Immature natural killer cell (primary cell): ENCODE results near the gene TICRR. TPM values are rescaled to one million over a fixed set of nuclear protein-coding genes. Genes with fewer than 3 reads are reported as not detected.

ENCODE experiments used
- DNase-seq, 3 donors: peaks; one replicate each; pipeline ENCODE4 v3.0.0; 2022; ENCODE audit warnings: mixed read lengths in 1 of 3
- H3K27ac Mint-ChIP-seq, 6 donors: one replicate each; pipeline ENCODE4 v1.8.0; 2020; ENCODE audit warnings: mixed read lengths in 6 of 6, mild to moderate bottlenecking in 5 of 6, inconsistent platforms in 4 of 6, moderate library complexity in 3 of 6
- H3K27me3 Mint-ChIP-seq, 3 donors: one replicate each; pipeline ENCODE4 v1.8.0; 2020 to 2021; ENCODE audit warnings: low read depth in 3 of 3, mild to moderate bottlenecking in 3 of 3, mixed read lengths in 3 of 3, moderate library complexity in 3 of 3, inconsistent platforms in 1 of 3
- H3K36me3 Mint-ChIP-seq, 3 donors: one replicate each; pipeline ENCODE4 v1.8.0; 2020; ENCODE audit warnings: mixed read lengths in 3 of 3, inconsistent platforms in 2 of 3, mild to moderate bottlenecking in 2 of 3
- H3K4me1 Mint-ChIP-seq, 2 donors: one replicate each; pipeline ENCODE4 v1.8.0; 2020; ENCODE audit warnings: inconsistent platforms in 2 of 2, mild to moderate bottlenecking in 2 of 2, mixed read lengths in 2 of 2, moderate library complexity in 1 of 2
- H3K4me3 Mint-ChIP-seq, 5 donors: one replicate each; pipeline ENCODE4 v1.8.0; 2020; ENCODE audit warnings: mild to moderate bottlenecking in 5 of 5, mixed read lengths in 5 of 5, inconsistent platforms in 3 of 5, moderate library complexity in 3 of 5
- H3K9me3 Mint-ChIP-seq, 6 donors: one replicate each; pipeline ENCODE4 v1.8.0; 2020; ENCODE audit warnings: mild to moderate bottlenecking in 6 of 6, mixed read lengths in 6 of 6, inconsistent platforms in 4 of 6, moderate library complexity in 3 of 6
- polyA plus RNA-seq, 3 donors: library from polyadenylated mRNA; unstranded; fragments of 300-500 nt; fragmentation: Illumina TruSeq; gene quantifications; one replicate each; pipeline ENCODE4 v1.2.3, GENCODE V29; 2021

Gene TICRR
- polyA plus RNA-seq, 3 donors from 2014 or later = 0.10 TPM; not detected in 2

GRCh38 chr15:89586651-89587050 is 11.4 kb downstream of the TICRR start:
- H3K36me3 Mint-ChIP-seq = no peaks in the 10 kb centered on the region
- no peaks in the 10 kb centered on the region for H3K4me1 Mint-ChIP-seq
- no peak overlapping the region for H3K4me3 Mint-ChIP-seq
- H3K27me3 Mint-ChIP-seq = no peaks in the 10 kb centered on the region
- no peak for DNase-seq
- no peaks in the 10 kb centered on the region for H3K9me3 Mint-ChIP-seq
- no peak overlapping the region for H3K27ac Mint-ChIP-seq

DNA sequence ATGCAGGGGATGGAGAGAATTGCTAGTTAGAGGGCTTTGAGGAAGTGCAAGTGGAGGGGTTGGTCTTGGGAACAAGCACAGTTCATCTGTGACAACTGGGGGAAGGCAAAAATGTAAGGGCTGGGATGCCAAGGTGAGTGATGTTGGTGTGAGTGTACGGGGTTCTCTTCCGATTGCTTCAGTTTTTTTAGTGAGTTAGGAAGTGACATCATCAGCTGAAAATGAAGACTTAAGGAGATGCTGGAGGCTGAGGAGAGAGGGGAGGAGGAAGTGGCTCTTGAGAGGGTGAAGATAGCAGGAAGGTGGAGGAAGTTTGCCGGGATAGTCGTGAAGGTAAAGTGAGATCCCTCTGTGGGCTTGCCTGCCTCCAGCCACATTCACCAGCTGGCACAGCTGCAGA is 12.7 kb downstream of the TICRR start:
- H3K4me1 Mint-ChIP-seq = no peaks in the 10 kb centered on the region

DNA sequence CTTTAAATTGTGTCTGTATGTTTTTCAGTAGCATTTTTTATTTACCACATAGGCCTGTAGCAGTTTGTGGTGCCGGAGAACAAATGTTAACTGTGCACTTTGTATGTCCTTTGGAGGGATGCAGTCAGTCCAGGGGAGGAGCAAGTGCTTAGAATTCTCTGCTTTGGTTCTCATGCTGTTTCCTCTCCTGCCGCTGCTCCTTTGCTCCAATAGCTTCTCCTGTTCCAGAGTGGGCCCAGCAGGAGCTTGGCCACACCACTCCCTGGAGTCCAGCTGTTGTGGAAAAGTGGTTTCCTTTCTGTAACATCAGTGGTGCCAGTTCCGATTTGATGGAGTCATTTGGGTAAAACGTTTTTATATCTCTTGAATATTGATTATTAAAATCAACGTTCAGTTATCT is 16.6 kb downstream of the TICRR start:
- H3K4me1 Mint-ChIP-seq = no peaks in the 10 kb centered on the region
- peaks cover 0 to 3% (median 0%) of the 10 kb centered on the region in 3 donors for H3K36me3 Mint-ChIP-seq
- DNase-seq = no peak
- no peaks in the 10 kb centered on the region for H3K9me3 Mint-ChIP-seq
- no peaks in the 10 kb centered on the region for H3K27me3 Mint-ChIP-seq
- no peak overlapping the region for H3K27ac Mint-ChIP-seq
- no peak overlapping the region for H3K4me3 Mint-ChIP-seq

More for the DNA sequence above, 12.7 kb downstream of the TICRR start:
- Mint-ChIP-seq H3K9me3 (no peaks in the 10 kb centered on the region), H3K27ac (no peak overlapping the region), H3K36me3 (no peaks in the 10 kb centered on the region), H3K4me3 (no peak overlapping the region), H3K27me3 (no peaks in the 10 kb centered on the region)
- no peak for DNase-seq

DNA sequence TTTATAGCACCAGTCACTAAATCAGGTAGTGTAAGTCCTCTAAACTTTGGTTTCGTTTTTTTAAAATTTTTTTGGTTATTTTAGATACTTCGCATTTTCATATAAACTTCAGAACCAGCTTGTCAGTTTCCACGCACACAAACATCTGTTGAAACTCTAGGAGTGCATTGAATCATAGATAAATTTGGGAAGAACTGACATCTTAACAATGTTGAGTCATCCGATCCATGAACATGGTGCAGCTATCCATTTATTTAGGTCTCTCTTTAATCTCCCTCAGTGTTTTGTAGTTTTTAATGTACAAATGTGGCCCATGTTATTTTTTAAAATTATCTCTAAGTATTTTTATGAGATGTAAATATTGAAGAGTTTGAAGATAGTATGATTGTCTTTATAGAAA is 17.7 kb downstream of the TICRR start:
- no peak overlapping the region for H3K27ac Mint-ChIP-seq
- no peak for DNase-seq
- no peaks in the 10 kb centered on the region for H3K27me3 Mint-ChIP-seq
- no peak overlapping the region for H3K4me3 Mint-ChIP-seq
- H3K4me1 Mint-ChIP-seq = no peaks in the 10 kb centered on the region
- peaks cover 0 to 8% (median 0%) of the 10 kb centered on the region in 3 donors for H3K36me3 Mint-ChIP-seq
- H3K9me3 Mint-ChIP-seq = no peaks in the 10 kb centered on the region

GRCh38 chr15:89599021-89599420 is 23.8 kb downstream of the TICRR start:
- Mint-ChIP-seq H3K36me3 (peaks cover 0 to 11% (median 0%) of the 10 kb centered on the region in 3 donors), H3K27me3 (peaks cover 0 to 2% (median 1%) of the 10 kb centered on the region in 3 donors), H3K27ac (no peak overlapping the region), H3K9me3 (no peaks in the 10 kb centered on the region), H3K4me1 (no peaks in the 10 kb centered on the region), H3K4me3 (no peak overlapping the region)
- no peak for DNase-seq

DNA sequence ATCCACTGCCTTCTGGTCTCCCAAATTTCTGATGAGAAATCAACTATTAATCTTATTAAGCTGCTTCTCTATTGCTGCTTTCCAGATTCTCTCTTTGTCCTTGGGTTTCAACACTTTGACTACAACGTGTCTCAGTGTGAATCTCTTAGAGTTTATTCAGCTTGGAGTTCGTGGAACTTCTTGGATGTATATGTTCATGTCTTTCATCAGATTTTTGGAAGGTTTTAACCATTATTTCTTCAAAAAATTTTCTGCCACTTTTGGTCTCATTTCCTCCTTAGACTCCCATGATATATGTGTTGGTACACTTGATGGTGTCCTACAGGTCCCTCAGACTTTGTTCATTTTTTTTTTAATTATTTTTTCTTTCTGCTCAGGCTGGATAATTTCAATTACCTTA is 36.0 kb downstream of the TICRR start:
- H3K36me3 Mint-ChIP-seq = peaks cover 17 to 44% (median 20%) of the 10 kb centered on the region in 3 donors

DNA sequence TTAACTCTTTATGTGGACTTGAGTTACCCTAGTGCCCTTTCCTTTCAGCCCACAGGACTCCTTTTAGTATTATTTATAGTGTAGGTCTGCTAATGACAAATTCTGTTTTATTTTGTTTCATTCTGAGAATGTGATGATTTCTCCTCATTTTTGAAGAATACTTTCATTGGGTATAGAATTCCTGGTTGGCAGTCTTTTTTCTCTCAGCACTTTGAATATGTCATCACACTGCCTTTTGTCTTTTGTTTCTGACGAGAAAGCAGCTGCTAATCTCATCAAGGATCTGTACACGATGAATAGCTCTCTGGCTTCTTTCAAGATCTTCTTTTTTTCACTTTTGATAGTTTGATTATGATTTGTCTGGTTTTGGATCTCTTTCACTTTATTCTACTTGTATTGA is 37.8 kb downstream of the TICRR start:
- H3K4me1 Mint-ChIP-seq = no peaks in the 10 kb centered on the region
- no peaks in the 10 kb centered on the region for H3K27me3 Mint-ChIP-seq
- DNase-seq = no peak
- no peak overlapping the region for H3K27ac Mint-ChIP-seq
- H3K9me3 Mint-ChIP-seq = peaks cover 0 to 17% (median 7%) of the 10 kb centered on the region in 6 donors
- peaks cover 17 to 41% (median 20%) of the 10 kb centered on the region in 3 donors for H3K36me3 Mint-ChIP-seq
- H3K4me3 Mint-ChIP-seq = no peak overlapping the region

More for the DNA sequence above, 36.0 kb downstream of the TICRR start:
- H3K4me3 Mint-ChIP-seq = no peak overlapping the region
- H3K9me3 Mint-ChIP-seq = peaks cover 0 to 17% (median 7%) of the 10 kb centered on the region in 6 donors
- no peak overlapping the region for H3K27ac Mint-ChIP-seq
- no peaks in the 10 kb centered on the region for H3K27me3 Mint-ChIP-seq
- no peaks in the 10 kb centered on the region for H3K4me1 Mint-ChIP-seq
- no peak for DNase-seq

GRCh38 chr15:89614164-89614563 is 38.9 kb downstream of the TICRR start:
- Mint-ChIP-seq H3K9me3 (peaks cover 0 to 17% (median 7%) of the 10 kb centered on the region in 6 donors), H3K4me1 (no peaks in the 10 kb centered on the region), H3K36me3 (peaks cover 17 to 41% (median 20%) of the 10 kb centered on the region in 3 donors), H3K4me3 (no peak overlapping the region), H3K27ac (no peak overlapping the region), H3K27me3 (no peaks in the 10 kb centered on the region)
- DNase-seq = no peak

GRCh38 chr15:89615135-89615534 is 39.9 kb downstream of the TICRR start:
- DNase-seq = no peak
- Mint-ChIP-seq H3K9me3 (peaks cover 0 to 17% (median 7%) of the 10 kb centered on the region in 6 donors), H3K4me1 (no peaks in the 10 kb centered on the region), H3K27ac (no peak overlapping the region), H3K27me3 (no peaks in the 10 kb centered on the region), H3K4me3 (no peak overlapping the region), H3K36me3 (peaks cover 17 to 35% (median 20%) of the 10 kb centered on the region in 3 donors)

DNA sequence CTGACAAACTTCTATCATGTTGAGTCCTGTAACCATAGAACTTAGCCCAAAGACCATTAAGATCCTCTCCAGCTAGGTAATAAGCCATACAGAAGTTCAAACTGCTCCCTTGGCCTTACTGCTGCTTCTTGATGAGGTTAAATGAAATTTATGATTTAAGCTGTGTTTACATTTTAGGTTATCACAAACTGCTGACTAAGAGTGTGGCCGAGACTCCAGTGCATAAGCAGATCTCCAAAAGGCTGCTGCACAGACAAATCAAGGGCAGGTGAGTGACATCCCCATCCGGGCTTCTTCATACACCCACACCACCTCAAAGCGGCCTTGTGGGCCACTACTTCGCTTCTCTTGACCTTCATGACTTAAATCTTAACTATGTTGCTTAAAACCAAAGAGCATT is 41.0 kb downstream of the TICRR start:
- no peak for DNase-seq
- no peaks in the 10 kb centered on the region for H3K27me3 Mint-ChIP-seq
- H3K27ac Mint-ChIP-seq = no peak overlapping the region
- H3K4me1 Mint-ChIP-seq = no peaks in the 10 kb centered on the region
- H3K4me3 Mint-ChIP-seq = no peak overlapping the region
- peaks cover 16 to 24% (median 17%) of the 10 kb centered on the region in 3 donors for H3K36me3 Mint-ChIP-seq
- H3K9me3 Mint-ChIP-seq = peaks cover 0 to 17% (median 7%) of the 10 kb centered on the region in 6 donors

GRCh38 chr15:89621547-89621946 is 46.3 kb downstream of the TICRR start:
- Mint-ChIP-seq H3K9me3 (no peaks in the 10 kb centered on the region), H3K4me3 (no peak overlapping the region), H3K36me3 (no peaks in the 10 kb centered on the region), H3K27ac (no peak overlapping the region), H3K4me1 (no peaks in the 10 kb centered on the region), H3K27me3 (no peaks in the 10 kb centered on the region)
- no peak for DNase-seq

DNA sequence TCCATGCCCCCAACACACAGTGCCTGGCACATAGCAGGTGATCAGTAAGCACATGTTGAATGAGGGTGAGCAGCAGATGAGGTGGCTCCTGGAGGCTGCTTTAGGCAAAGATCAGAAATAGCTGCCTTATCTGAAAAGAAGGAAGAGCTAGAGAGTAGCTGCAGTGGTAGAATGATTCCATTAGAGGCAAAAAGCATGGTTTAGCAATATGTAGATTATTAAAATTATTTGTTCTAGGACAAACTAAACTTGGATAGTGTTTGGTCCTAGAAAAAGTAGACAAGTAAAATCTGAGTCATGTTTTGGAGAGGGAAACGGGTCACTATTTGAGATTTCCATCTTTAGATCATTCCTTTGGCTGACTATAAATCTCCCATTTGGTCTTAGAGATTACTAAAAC is 47.9 kb downstream of the TICRR start:
- Mint-ChIP-seq H3K27ac (no peak overlapping the region), H3K36me3 (peaks cover 0 to 4% (median 0%) of the 10 kb centered on the region in 3 donors), H3K9me3 (no peaks in the 10 kb centered on the region), H3K4me1 (no peaks in the 10 kb centered on the region), H3K4me3 (no peak overlapping the region), H3K27me3 (no peaks in the 10 kb centered on the region)
- DNase-seq = no peak

- H3K4me3 Mint-ChIP-seq = no peak overlapping the region
- no peaks in the 10 kb centered on the region for H3K27me3 Mint-ChIP-seq
- H3K36me3 Mint-ChIP-seq = peaks cover 0 to 4% (median 4%) of the 10 kb centered on the region in 3 donors
- DNase-seq = no peak
- H3K4me1 Mint-ChIP-seq = no peaks in the 10 kb centered on the region
- no peak overlapping the region for H3K27ac Mint-ChIP-seq
- no peaks in the 10 kb centered on the region for H3K9me3 Mint-ChIP-seq
Measured at GRCh38 chr15:89625716-89626115, 50.4 kb downstream of the TICRR start.

DNA sequence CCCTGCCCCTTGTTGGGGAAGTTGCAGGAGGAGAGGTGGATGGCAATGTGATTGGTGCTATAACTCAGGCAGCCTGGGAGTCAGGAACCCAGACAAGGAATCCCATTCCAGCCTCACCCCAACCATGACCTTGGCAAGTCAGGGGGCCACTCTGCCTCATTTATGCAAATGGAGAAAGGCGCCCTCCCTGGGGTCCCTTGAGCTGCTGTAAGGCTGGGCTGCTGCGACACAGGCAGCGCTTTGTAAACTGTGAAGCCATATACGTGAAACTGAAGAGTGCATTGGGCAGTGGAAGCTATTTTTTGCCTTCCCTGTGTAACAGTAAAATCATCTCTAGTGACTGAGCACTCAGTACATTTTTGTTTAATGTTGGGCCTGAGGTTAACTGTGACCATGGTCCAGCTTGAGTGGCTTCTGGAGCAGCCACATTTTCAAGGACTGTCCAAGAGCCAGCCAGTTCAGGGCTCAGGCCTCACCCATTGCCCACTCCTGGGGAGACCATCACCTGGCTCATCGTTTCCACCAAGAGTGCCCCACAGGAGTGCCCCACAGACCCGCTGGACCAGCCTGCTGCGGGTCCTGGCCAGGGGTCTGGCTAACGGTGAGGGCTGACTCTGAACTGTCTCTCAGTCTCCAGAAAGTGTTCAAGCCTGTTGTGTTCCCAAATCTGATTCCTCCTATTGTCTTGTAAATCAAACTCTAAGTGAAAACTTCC is 52.1 kb downstream of the TICRR start:
- Mint-ChIP-seq H3K27ac (no peak overlapping the region), H3K36me3 (peaks cover 0 to 7% (median 4%) of the 10 kb centered on the region in 3 donors), H3K27me3 (peaks cover 0 to 3% (median 0%) of the 10 kb centered on the region in 3 donors), H3K4me1 (no peaks in the 10 kb centered on the region), H3K4me3 (no peak overlapping the region), H3K9me3 (no peaks in the 10 kb centered on the region)
- no peak for DNase-seq

GRCh38 chr15:89628301-89628700 is 53.0 kb downstream of the TICRR start:
- peaks cover 0 to 3% (median under 1%) of the 10 kb centered on the region in 3 donors for H3K27me3 Mint-ChIP-seq
- no peaks in the 10 kb centered on the region for H3K9me3 Mint-ChIP-seq
- peaks cover 0 to 7% (median 4%) of the 10 kb centered on the region in 3 donors for H3K36me3 Mint-ChIP-seq
- DNase-seq = no peak
- no peaks in the 10 kb centered on the region for H3K4me1 Mint-ChIP-seq
- H3K27ac Mint-ChIP-seq = no peak overlapping the region
- H3K4me3 Mint-ChIP-seq = no peak overlapping the region
